Measurements from ENCODE around the gene ABHD14A. TPM values are rescaled to one million over a fixed set of nuclear protein-coding genes. Genes with fewer than 3 reads are reported as not detected.

The ABHD14A gene
- total and polyA plus RNA-seq, 2 experiments from 2014 or later = 17.1 to 55.1 TPM

- H3K4me2 ChIP-seq = no peak overlapping the region
- no peaks in the 10 kb centered on the region for H4K20me1 ChIP-seq (ENCODE audit: insufficient read depth, poor library complexity, severe bottlenecking)
- H3K36me3 ChIP-seq (replicated peaks; ENCODE audit: insufficient read depth, low read depth) = no peaks in the 10 kb centered on the region
- H3K9me2 ChIP-seq (replicated peaks; ENCODE audit: insufficient read depth) = no peaks in the 10 kb centered on the region
- TF ChIP-seq EZH2 (IDR thresholded peaks at IDR 0.05; ENCODE audit: borderline replicate concordance) (no peak), CTCF (IDR thresholded peaks at IDR 0.05; ENCODE audit: poor library complexity) (no peak), EZH2phosphoT487 (IDR thresholded peaks at IDR 0.05; ENCODE audit: low read depth, severe bottlenecking, unreplicated experiment) (no peak)
- H3K4me1 ChIP-seq (ENCODE audit: insufficient read depth) = peaks cover 10% of the 10 kb centered on the region
- no peak for DNase-seq (ENCODE audit: low spot score)
- WGBS (ENCODE audit: low lambda C conversion rate, missing lambda C conversion rate) = 90% methylated on average over 9 of the region's 9 CpGs
- H3K27me3 ChIP-seq = no peaks in the 10 kb centered on the region
- H3K79me2 ChIP-seq = peaks cover 24% of the 10 kb centered on the region
- H3K4me3 ChIP-seq = no peak overlapping the region
- no peak overlapping the region for H2AFZ ChIP-seq
- H3K9me3 ChIP-seq (ENCODE audit: low read depth) = no peaks in the 10 kb centered on the region
- H3K27ac ChIP-seq = no peak overlapping the region
Measured at GRCh38 chr3:51938780-51939425, 36.0 kb upstream of the ABHD14A start.

- Histone ChIP-seq H3K27me3 (no peaks in the 10 kb centered on the region), H3K4me1 (ENCODE audit: insufficient read depth) (peaks cover 10% of the 10 kb centered on the region), H3K9me3 (ENCODE audit: low read depth) (no peaks in the 10 kb centered on the region), H3K4me3 (peak overlapping the region; percentile 21), H3K79me2 (peaks cover 24% of the 10 kb centered on the region), H3K4me2 (peak overlapping the region; percentile 92), H4K20me1 (ENCODE audit: insufficient read depth, poor library complexity, severe bottlenecking) (no peaks in the 10 kb centered on the region), H3K36me3 (replicated peaks; ENCODE audit: insufficient read depth, low read depth) (no peaks in the 10 kb centered on the region), H3K9me2 (replicated peaks; ENCODE audit: insufficient read depth) (no peaks in the 10 kb centered on the region), H2AFZ (peak overlapping the region; percentile 2), H3K27ac (peak overlapping the region; percentile 15)
- TF ChIP-seq EZH2phosphoT487 (IDR thresholded peaks at IDR 0.05; ENCODE audit: low read depth, severe bottlenecking, unreplicated experiment) = no peak
- no peak for TF ChIP-seq CTCF (IDR thresholded peaks at IDR 0.05; ENCODE audit: poor library complexity)
- TF ChIP-seq EZH2 (IDR thresholded peaks at IDR 0.05; ENCODE audit: borderline replicate concordance) = no peak
- 29% methylated on average over 13 of the region's 13 CpGs for WGBS (ENCODE audit: low lambda C conversion rate, missing lambda C conversion rate)
- DNase-seq (ENCODE audit: low spot score) = peak; percentile 23
Measured at GRCh38 chr3:51940648-51941462, 34.0 kb upstream of the ABHD14A start.

- no peak for DNase-seq (ENCODE audit: low spot score)
- no peak for TF ChIP-seq EZH2 (IDR thresholded peaks at IDR 0.05; ENCODE audit: borderline replicate concordance)
- TF ChIP-seq EZH2phosphoT487 (IDR thresholded peaks at IDR 0.05; ENCODE audit: low read depth, severe bottlenecking, unreplicated experiment) = no peak
- TF ChIP-seq CTCF (IDR thresholded peaks at IDR 0.05; ENCODE audit: poor library complexity) = no peak
- no peaks in the 10 kb centered on the region for H3K9me2 ChIP-seq (replicated peaks; ENCODE audit: insufficient read depth)
- 2% methylated on average over 8 of the region's 20 CpGs for whole genome bisulfite sequencing (ENCODE audit: low lambda C conversion rate, missing lambda C conversion rate)
- no peaks in the 10 kb centered on the region for H3K36me3 ChIP-seq (replicated peaks; ENCODE audit: insufficient read depth, low read depth)
- H2AFZ ChIP-seq = peak overlapping the region; percentile 2
- peak overlapping the region; percentile 21 for H3K4me3 ChIP-seq
- peak overlapping the region; percentile 92 for H3K4me2 ChIP-seq
- H4K20me1 ChIP-seq (ENCODE audit: insufficient read depth, poor library complexity, severe bottlenecking) = no peaks in the 10 kb centered on the region
- H3K27ac ChIP-seq = peak overlapping the region; percentile 15
- no peaks in the 10 kb centered on the region for H3K27me3 ChIP-seq
- peaks cover 24% of the 10 kb centered on the region for H3K79me2 ChIP-seq
- H3K9me3 ChIP-seq (ENCODE audit: low read depth) = no peaks in the 10 kb centered on the region
- H3K4me1 ChIP-seq (ENCODE audit: insufficient read depth) = peaks cover 10% of the 10 kb centered on the region
Measured at GRCh38 chr3:51941463-51941797, 33.4 kb upstream of the ABHD14A start.

Data from hepatocyte (in vitro differentiated cells).